Vagina (tissue), 2 donors: ENCODE measurements around the gene PM20D1.

ENCODE experiments used
- POLR2A ChIP-seq, 2 donors: fragments of 450-650 bp; IDR thresholded peaks; one replicate each; pipeline ENCODE4 v1.6.1; 2017; ENCODE audit warnings: antibody characterized with exemption in 2 of 2, mild to moderate bottlenecking in 2 of 2, moderate library complexity in 2 of 2
- POLR2AphosphoS5 ChIP-seq, 2 donors: sonication (generic); formaldehyde crosslinking; IDR thresholded peaks; one replicate each; pipeline ENCODE4 v1.9.0; 2017; ENCODE audit warnings: antibody characterized with exemption in 2 of 2, mild to moderate bottlenecking in 2 of 2, low read depth in 1 of 2; ENCODE audit not compliant: insufficient read depth in 1 of 2
- TF ChIP-seq, protein P1 (sequence below), 3 experiments: fragments of 450-650 bp in 2 of 3; fragments of 200-600 bp in 1 of 3; sonication (generic) in 1 of 3; IDR thresholded peaks; one replicate each; pipeline ENCODE4 v1.5.1; 2017 to 2019; ENCODE audit warnings: antibody characterized with exemption in 3 of 3, mild to moderate bottlenecking in 2 of 3, moderate library complexity in 2 of 3

DNA sequence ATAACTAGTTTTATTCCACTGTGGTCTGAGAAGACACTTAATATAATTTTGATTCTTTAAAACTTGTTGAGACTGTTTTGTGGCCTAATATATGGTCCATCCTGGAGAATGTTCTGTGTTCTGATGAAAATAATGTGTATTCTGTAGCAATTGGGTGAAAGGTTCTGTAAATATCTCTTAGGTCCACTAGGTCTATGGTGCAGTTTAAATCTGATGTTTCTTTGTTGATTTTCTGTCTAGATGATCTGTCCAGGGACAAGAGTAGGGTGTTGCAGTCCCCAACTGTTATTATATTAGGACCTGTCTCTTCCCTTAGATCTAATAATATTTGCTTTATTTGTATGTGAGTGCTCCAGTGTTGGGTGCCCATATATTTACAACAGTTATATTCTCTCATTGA, 33.9 kb upstream of the PM20D1 start:
- TF ChIP-seq POLR2A (IDR thresholded peaks at IDR 0.05) (no peak), POLR2AphosphoS5 (IDR thresholded peaks at IDR 0.05; ENCODE audit: insufficient read depth in 1 of 2, low read depth in 1 of 2) (no peak)
- TF ChIP-seq, protein P1, sequence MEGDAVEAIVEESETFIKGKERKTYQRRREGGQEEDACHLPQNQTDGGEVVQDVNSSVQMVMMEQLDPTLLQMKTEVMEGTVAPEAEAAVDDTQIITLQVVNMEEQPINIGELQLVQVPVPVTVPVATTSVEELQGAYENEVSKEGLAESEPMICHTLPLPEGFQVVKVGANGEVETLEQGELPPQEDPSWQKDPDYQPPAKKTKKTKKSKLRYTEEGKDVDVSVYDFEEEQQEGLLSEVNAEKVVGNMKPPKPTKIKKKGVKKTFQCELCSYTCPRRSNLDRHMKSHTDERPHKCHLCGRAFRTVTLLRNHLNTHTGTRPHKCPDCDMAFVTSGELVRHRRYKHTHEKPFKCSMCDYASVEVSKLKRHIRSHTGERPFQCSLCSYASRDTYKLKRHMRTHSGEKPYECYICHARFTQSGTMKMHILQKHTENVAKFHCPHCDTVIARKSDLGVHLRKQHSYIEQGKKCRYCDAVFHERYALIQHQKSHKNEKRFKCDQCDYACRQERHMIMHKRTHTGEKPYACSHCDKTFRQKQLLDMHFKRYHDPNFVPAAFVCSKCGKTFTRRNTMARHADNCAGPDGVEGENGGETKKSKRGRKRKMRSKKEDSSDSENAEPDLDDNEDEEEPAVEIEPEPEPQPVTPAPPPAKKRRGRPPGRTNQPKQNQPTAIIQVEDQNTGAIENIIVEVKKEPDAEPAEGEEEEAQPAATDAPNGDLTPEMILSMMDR (IDR thresholded peaks at IDR 0.05) = no peak
